WTC11 (cell line): ENCODE measurements around the gene CASKIN1. TPM values are rescaled to one million over a fixed set of nuclear protein-coding genes. Genes with fewer than 3 reads are reported as not detected.

Experiments
- ATAC-seq: fragments of 200-7000 bp; cut with Tn5 transposase; 2 replicates; pipeline ENCODE4 v1.10.0; 2021; ENCODE audit warnings: mild to moderate bottlenecking, moderate library complexity
- CTCF ChIA-PET: fragments of 300-600 bp; sonication (Branson Sonifier 250); formaldehyde crosslinking; loops from one replicate; lab custom pipeline; 2021; ENCODE audit warnings: antibody characterized with exemption; lab: Charles Lee
- POLR2A ChIA-PET: fragments of 350-600 bp; sonication (Branson Sonifier 250); formaldehyde crosslinking; loops from one replicate; lab custom pipeline; 2021; ENCODE audit warnings: antibody characterized with exemption; lab: Charles Lee
- DNase-seq: peaks from one replicate; pipeline ENCODE4 v3.0.0; 2021; ENCODE audit warnings: low spot score
- H3K27ac Mint-ChIP-seq: 2 replicates; pipeline ENCODE4 v1.8.0; 2021; ENCODE audit warnings: mixed read lengths
- H3K27me3 Mint-ChIP-seq: 2 replicates; pipeline ENCODE4 v1.8.0; 2021; ENCODE audit warnings: low read depth, mild to moderate bottlenecking, moderate library complexity, mixed read lengths
- H3K36me3 Mint-ChIP-seq: 2 replicates; pipeline ENCODE4 v1.8.0; 2021; ENCODE audit warnings: mixed read lengths
- H3K4me1 Mint-ChIP-seq: 2 replicates; pipeline ENCODE4 v1.8.0; 2022; ENCODE audit warnings: mixed read lengths
- H3K4me3 Mint-ChIP-seq: 2 replicates; pipeline ENCODE4 v1.8.0; 2021; ENCODE audit warnings: mild to moderate bottlenecking, moderate library complexity, mixed read lengths
- H3K9me3 Mint-ChIP-seq: 2 replicates; pipeline ENCODE4 v1.8.0; 2021; ENCODE audit warnings: mixed read lengths
- ATF6 ChIP-seq: sonication (generic); formaldehyde crosslinking; IDR thresholded peaks from 2 replicates; pipeline ENCODE4 v1.8.1; 2023; ENCODE audit warnings: mild to moderate bottlenecking, missing genetic modification reagents
- CDX4 ChIP-seq: fragments of 250-450 bp; sonication (Bioruptor Pico); IDR thresholded peaks from 2 replicates; pipeline ENCODE4 v1.9.0; 2021; ENCODE audit warnings: moderate library complexity, mild to moderate bottlenecking, inconsistent platforms, borderline replicate concordance
- CREM ChIP-seq: sonication (generic); formaldehyde crosslinking; IDR thresholded peaks from 2 replicates; pipeline ENCODE4 v1.8.1; 2022; ENCODE audit warnings: mild to moderate bottlenecking, missing genetic modification reagents, moderate library complexity
- FOXJ3 ChIP-seq: sonication (generic); formaldehyde crosslinking; IDR thresholded peaks from 2 replicates; pipeline ENCODE4 v1.9.0; 2021; ENCODE audit warnings: missing genetic modification reagents, mild to moderate bottlenecking, borderline replicate concordance
- FOXK1 ChIP-seq: sonication (generic); formaldehyde crosslinking; IDR thresholded peaks from 2 replicates; pipeline ENCODE4 v1.8.0; 2022; ENCODE audit warnings: mild to moderate bottlenecking, moderate library complexity, missing genetic modification reagents
- NR1H2 ChIP-seq: sonication (generic); formaldehyde crosslinking; IDR thresholded peaks from 2 replicates; pipeline ENCODE4 v1.9.0; 2021; ENCODE audit warnings: mild to moderate bottlenecking, moderate library complexity, missing genetic modification reagents
- PRRX2 ChIP-seq: fragments of 250-450 bp; sonication (Bioruptor Pico); IDR thresholded peaks from 2 replicates; pipeline ENCODE4 v1.8.0; 2021; ENCODE audit warnings: mild to moderate bottlenecking
- RORB ChIP-seq: fragments of 250-450 bp; sonication (Bioruptor Pico); IDR thresholded peaks from 2 replicates; pipeline ENCODE4 v1.9.0; 2021; ENCODE audit warnings: mild to moderate bottlenecking
- TCF7 ChIP-seq: sonication (generic); formaldehyde crosslinking; IDR thresholded peaks from 2 replicates; pipeline ENCODE4 v1.8.0; 2022; ENCODE audit warnings: mild to moderate bottlenecking, low read depth, missing genetic modification reagents, moderate library complexity
- ZNF263 ChIP-seq: sonication (generic); formaldehyde crosslinking; IDR thresholded peaks from 2 replicates; pipeline ENCODE4 v1.8.1; 2022; ENCODE audit warnings: low read depth, mild to moderate bottlenecking, moderate library complexity, missing genetic modification reagents
- ZNF423 ChIP-seq: fragments of 250-450 bp; sonication (Bioruptor Pico); IDR thresholded peaks from 2 replicates; pipeline ENCODE4 v2.1.2; 2022; ENCODE audit warnings: mild to moderate bottlenecking, moderate library complexity
- ZNF425 ChIP-seq: fragments of 250-450 bp; sonication (Bioruptor Pico); conservative IDR thresholded peaks from 2 replicates; pipeline ENCODE4 v1.9.0; 2021; ENCODE audit warnings: mild to moderate bottlenecking
- total RNA-seq: library from RNA; stranded (reverse); gene quantifications from 3 replicates; pipeline ENCODE4 v1.2.3, GENCODE V29; 2021
- TF ChIP-seq, protein P1 (sequence below): sonication (generic); formaldehyde crosslinking; IDR thresholded peaks from 2 replicates; pipeline ENCODE4 v1.8.0; 2023; ENCODE audit warnings: mild to moderate bottlenecking, missing genetic modification reagents
- TF ChIP-seq, protein P2 (sequence below): fragments of 250-450 bp; sonication (Bioruptor Pico); IDR thresholded peaks from 2 replicates; pipeline ENCODE4 v1.9.0; 2021; ENCODE audit warnings: mild to moderate bottlenecking, borderline replicate concordance
- TF ChIP-seq, protein P3 (sequence below): sonication (generic); formaldehyde crosslinking; IDR thresholded peaks from 2 replicates; pipeline ENCODE4 v1.8.1; 2023; ENCODE audit warnings: mild to moderate bottlenecking, missing genetic modification reagents

The CASKIN1 gene
- total RNA-seq, 1 experiment from 2014 or later: 9.4 TPM

- TF ChIP-seq, protein P1, sequence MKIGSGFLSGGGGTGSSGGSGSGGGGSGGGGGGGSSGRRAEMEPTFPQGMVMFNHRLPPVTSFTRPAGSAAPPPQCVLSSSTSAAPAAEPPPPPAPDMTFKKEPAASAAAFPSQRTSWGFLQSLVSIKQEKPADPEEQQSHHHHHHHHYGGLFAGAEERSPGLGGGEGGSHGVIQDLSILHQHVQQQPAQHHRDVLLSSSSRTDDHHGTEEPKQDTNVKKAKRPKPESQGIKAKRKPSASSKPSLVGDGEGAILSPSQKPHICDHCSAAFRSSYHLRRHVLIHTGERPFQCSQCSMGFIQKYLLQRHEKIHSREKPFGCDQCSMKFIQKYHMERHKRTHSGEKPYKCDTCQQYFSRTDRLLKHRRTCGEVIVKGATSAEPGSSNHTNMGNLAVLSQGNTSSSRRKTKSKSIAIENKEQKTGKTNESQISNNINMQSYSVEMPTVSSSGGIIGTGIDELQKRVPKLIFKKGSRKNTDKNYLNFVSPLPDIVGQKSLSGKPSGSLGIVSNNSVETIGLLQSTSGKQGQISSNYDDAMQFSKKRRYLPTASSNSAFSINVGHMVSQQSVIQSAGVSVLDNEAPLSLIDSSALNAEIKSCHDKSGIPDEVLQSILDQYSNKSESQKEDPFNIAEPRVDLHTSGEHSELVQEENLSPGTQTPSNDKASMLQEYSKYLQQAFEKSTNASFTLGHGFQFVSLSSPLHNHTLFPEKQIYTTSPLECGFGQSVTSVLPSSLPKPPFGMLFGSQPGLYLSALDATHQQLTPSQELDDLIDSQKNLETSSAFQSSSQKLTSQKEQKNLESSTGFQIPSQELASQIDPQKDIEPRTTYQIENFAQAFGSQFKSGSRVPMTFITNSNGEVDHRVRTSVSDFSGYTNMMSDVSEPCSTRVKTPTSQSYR (CRISPR knock-in tag): no peak
Measured at GRCh38 chr16:2233046-2233775, 36.8 kb upstream of the CASKIN1 start (continued).

- H3K27me3 Mint-ChIP-seq: peaks cover 12% of the 10 kb centered on the region
- H3K36me3 Mint-ChIP-seq: peaks cover 3% of the 10 kb centered on the region; the same call in 1 of the 2 replicates
- no peak overlapping the region for H3K4me3 Mint-ChIP-seq
- POLR2A ChIA-PET: no interaction called here
- CTCF ChIA-PET: no interaction called here
- no peaks in the 10 kb centered on the region for H3K4me1 Mint-ChIP-seq
- H3K9me3 Mint-ChIP-seq: no peaks in the 10 kb centered on the region
- no peak for TF ChIP-seq FOXJ3 (CRISPR knock-in tag)
- TF ChIP-seq, protein P2, sequence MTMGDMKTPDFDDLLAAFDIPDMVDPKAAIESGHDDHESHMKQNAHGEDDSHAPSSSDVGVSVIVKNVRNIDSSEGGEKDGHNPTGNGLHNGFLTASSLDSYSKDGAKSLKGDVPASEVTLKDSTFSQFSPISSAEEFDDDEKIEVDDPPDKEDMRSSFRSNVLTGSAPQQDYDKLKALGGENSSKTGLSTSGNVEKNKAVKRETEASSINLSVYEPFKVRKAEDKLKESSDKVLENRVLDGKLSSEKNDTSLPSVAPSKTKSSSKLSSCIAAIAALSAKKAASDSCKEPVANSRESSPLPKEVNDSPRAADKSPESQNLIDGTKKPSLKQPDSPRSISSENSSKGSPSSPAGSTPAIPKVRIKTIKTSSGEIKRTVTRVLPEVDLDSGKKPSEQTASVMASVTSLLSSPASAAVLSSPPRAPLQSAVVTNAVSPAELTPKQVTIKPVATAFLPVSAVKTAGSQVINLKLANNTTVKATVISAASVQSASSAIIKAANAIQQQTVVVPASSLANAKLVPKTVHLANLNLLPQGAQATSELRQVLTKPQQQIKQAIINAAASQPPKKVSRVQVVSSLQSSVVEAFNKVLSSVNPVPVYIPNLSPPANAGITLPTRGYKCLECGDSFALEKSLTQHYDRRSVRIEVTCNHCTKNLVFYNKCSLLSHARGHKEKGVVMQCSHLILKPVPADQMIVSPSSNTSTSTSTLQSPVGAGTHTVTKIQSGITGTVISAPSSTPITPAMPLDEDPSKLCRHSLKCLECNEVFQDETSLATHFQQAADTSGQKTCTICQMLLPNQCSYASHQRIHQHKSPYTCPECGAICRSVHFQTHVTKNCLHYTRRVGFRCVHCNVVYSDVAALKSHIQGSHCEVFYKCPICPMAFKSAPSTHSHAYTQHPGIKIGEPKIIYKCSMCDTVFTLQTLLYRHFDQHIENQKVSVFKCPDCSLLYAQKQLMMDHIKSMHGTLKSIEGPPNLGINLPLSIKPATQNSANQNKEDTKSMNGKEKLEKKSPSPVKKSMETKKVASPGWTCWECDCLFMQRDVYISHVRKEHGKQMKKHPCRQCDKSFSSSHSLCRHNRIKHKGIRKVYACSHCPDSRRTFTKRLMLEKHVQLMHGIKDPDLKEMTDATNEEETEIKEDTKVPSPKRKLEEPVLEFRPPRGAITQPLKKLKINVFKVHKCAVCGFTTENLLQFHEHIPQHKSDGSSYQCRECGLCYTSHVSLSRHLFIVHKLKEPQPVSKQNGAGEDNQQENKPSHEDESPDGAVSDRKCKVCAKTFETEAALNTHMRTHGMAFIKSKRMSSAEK (CRISPR knock-in tag): no peak
- no peak for TF ChIP-seq FOXK1 (CRISPR knock-in tag)
- TF ChIP-seq TCF7: no peak
- no peak for TF ChIP-seq CREM (CRISPR knock-in tag)
- ATAC-seq (no peak), DNase-seq (no peak)
- H3K27ac Mint-ChIP-seq: no peak overlapping the region
Measured at GRCh38 chr16:2232094-2232990, 35.9 kb upstream of the CASKIN1 start.

GRCh38 chr16:2231016-2231931, 34.9 kb upstream of the CASKIN1 start:
- CTCF ChIA-PET: no interaction called here
- Mint-ChIP-seq H3K27me3 (peaks cover 3% of the 10 kb centered on the region; the same call in 1 of the 2 replicates), H3K36me3 (peaks cover 3% of the 10 kb centered on the region; the same call in 1 of the 2 replicates), H3K27ac (no peak overlapping the region), H3K4me1 (no peaks in the 10 kb centered on the region), H3K9me3 (no peaks in the 10 kb centered on the region), H3K4me3 (no peak overlapping the region)
- no peak for ATAC-seq
- DNase-seq: no peak
- POLR2A ChIA-PET: no interaction called here
- TF ChIP-seq NR1H2 (CRISPR knock-in tag) (no peak), ZNF425 (no peak), RORB (no peak), ATF6 (CRISPR knock-in tag) (no peak), ZNF423 (CRISPR knock-in tag) (no peak), CDX4 (CRISPR knock-in tag) (no peak), PRRX2 (no peak), ZNF263 (CRISPR knock-in tag) (no peak)
- TF ChIP-seq, protein P3, sequence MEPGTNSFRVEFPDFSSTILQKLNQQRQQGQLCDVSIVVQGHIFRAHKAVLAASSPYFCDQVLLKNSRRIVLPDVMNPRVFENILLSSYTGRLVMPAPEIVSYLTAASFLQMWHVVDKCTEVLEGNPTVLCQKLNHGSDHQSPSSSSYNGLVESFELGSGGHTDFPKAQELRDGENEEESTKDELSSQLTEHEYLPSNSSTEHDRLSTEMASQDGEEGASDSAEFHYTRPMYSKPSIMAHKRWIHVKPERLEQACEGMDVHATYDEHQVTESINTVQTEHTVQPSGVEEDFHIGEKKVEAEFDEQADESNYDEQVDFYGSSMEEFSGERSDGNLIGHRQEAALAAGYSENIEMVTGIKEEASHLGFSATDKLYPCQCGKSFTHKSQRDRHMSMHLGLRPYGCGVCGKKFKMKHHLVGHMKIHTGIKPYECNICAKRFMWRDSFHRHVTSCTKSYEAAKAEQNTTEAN: no peak
